GM23338 (cell line): ENCODE measurements around the gene RAD18. TPM values are rescaled to one million over a fixed set of nuclear protein-coding genes. Genes with fewer than 3 reads are reported as not detected.
A peak's percentile ranks its signal among the peaks of the same experiment; 100 is the strongest.

Experiments
- ATAC-seq: fragments of 200-7000 bp; cut with Tn5 transposase; 3 replicates; pipeline ENCODE4 v1.9.1; 2020
- DNase-seq: peaks from one replicate; pipeline ENCODE4 v3.0.0-alpha.2; 2015; ENCODE audit warnings: low spot score
- H2AFZ ChIP-seq: fragments of 200-600 bp; sonication (generic); 2 replicates; pipeline ENCODE4 v1.8.0; 2016; ENCODE audit warnings: antibody characterized with exemption, mild to moderate bottlenecking, moderate library complexity
- H3F3A ChIP-seq: fragments of 200-600 bp; sonication (generic); replicated peaks from 2 replicates; pipeline ENCODE4 v1.8.0; 2017; ENCODE audit warnings: antibody characterized with exemption, mixed run types, low read depth
- H3K27ac ChIP-seq: fragments of 200-600 bp; sonication (generic); 2 replicates; pipeline ENCODE4 v1.6.1; 2016; ENCODE audit warnings: low read depth
- H3K27me3 ChIP-seq: fragments of 200-600 bp; sonication (generic); 2 replicates; pipeline ENCODE4 v1.8.0; 2016; ENCODE audit warnings: mild to moderate bottlenecking, mixed run types, moderate library complexity; ENCODE audit not compliant: insufficient read depth
- H3K36me3 ChIP-seq: fragments of 200-600 bp; sonication (generic); 2 replicates; pipeline ENCODE4 v1.8.0; 2016; ENCODE audit warnings: mild to moderate bottlenecking; ENCODE audit not compliant: insufficient read depth
- H3K4me1 ChIP-seq: fragments of 200-600 bp; sonication (generic); 2 replicates; pipeline ENCODE4 v1.8.0; 2016; ENCODE audit warnings: mild to moderate bottlenecking, moderate library complexity; ENCODE audit not compliant: insufficient read depth
- H3K4me2 ChIP-seq: fragments of 200-600 bp; sonication (generic); 2 replicates; pipeline ENCODE4 v1.7.1; 2017; ENCODE audit warnings: mixed run types
- H3K4me3 ChIP-seq: fragments of 200-600 bp; sonication (generic); 2 replicates; pipeline ENCODE4 v1.6.1; 2016; ENCODE audit warnings: mixed run types
- H3K79me2 ChIP-seq: fragments of 200-600 bp; sonication (generic); replicated peaks from 2 replicates; pipeline ENCODE4 v1.8.0; 2017; ENCODE audit warnings: mild to moderate bottlenecking; ENCODE audit not compliant: insufficient read depth
- H3K9me2 ChIP-seq: fragments of 200-600 bp; sonication (generic); 2 replicates; pipeline ENCODE4 v1.8.0; 2017; ENCODE audit not compliant: insufficient read depth
- H4K20me1 ChIP-seq: fragments of 200-600 bp; sonication (generic); replicated peaks from 2 replicates; pipeline ENCODE4 v1.8.0; 2017; ENCODE audit warnings: mild to moderate bottlenecking; ENCODE audit not compliant: insufficient read depth
- H3K27ac Mint-ChIP-seq: 2 replicates; pipeline ENCODE4 v1.8.0; 2020; ENCODE audit warnings: inconsistent platforms, mild to moderate bottlenecking, moderate library complexity, mixed read lengths
- H3K27me3 Mint-ChIP-seq: 3 replicates; pipeline ENCODE4 v1.8.0; 2022; ENCODE audit warnings: low read depth, mild to moderate bottlenecking, moderate library complexity, mixed read lengths, inconsistent platforms; ENCODE audit not compliant: insufficient read depth, poor library complexity
- H3K36me3 Mint-ChIP-seq: 3 replicates; pipeline ENCODE4 v1.8.0; 2021; ENCODE audit warnings: low read depth, mild to moderate bottlenecking, inconsistent platforms, moderate library complexity, mixed read lengths
- H3K4me1 Mint-ChIP-seq: 3 replicates; pipeline ENCODE4 v1.8.0; 2020; ENCODE audit warnings: mild to moderate bottlenecking, inconsistent platforms, mixed read lengths
- H3K4me3 Mint-ChIP-seq: 3 replicates; pipeline ENCODE4 v1.8.0; 2021; ENCODE audit warnings: moderate library complexity, mild to moderate bottlenecking, inconsistent platforms, mixed read lengths
- H3K9me3 Mint-ChIP-seq: 3 replicates; pipeline ENCODE4 v1.8.0; 2020; ENCODE audit warnings: moderate library complexity, mild to moderate bottlenecking, inconsistent platforms, mixed read lengths
- CREB1 ChIP-seq: fragments of 250-450 bp; sonication (Bioruptor Pico); IDR thresholded peaks from 2 replicates; pipeline ENCODE4 v1.5.0; 2020; ENCODE audit warnings: low read depth, mild to moderate bottlenecking, moderate library complexity
- EZH2 ChIP-seq: fragments of 200-600 bp; sonication (generic); IDR thresholded peaks from one replicate; pipeline ENCODE4 v1.8.0; 2017; ENCODE audit warnings: antibody characterized with exemption, mild to moderate bottlenecking, low read depth; ENCODE audit not compliant: unreplicated experiment
- EZH2phosphoT487 ChIP-seq: fragments of 200-600 bp; sonication (generic); IDR thresholded peaks from one replicate; pipeline ENCODE4 v1.8.1; 2018; ENCODE audit warnings: antibody characterized with exemption; ENCODE audit not compliant: unreplicated experiment
- JUNB ChIP-seq: IDR thresholded peaks from one replicate; pipeline ENCODE4 v1.6.1; 2016; ENCODE audit warnings: antibody characterized with exemption; ENCODE audit not compliant: unreplicated experiment
- NANOG ChIP-seq: IDR thresholded peaks from 2 replicates; pipeline ENCODE4 v1.6.1; 2016; ENCODE audit warnings: antibody characterized with exemption, borderline replicate concordance
- POLR2AphosphoS5 ChIP-seq: IDR thresholded peaks from 2 replicates; pipeline ENCODE4 v1.6.1; 2016; ENCODE audit warnings: antibody characterized with exemption, low read depth
- STAT1 ChIP-seq: IDR thresholded peaks from one replicate; pipeline ENCODE4 v1.6.1; 2016; ENCODE audit warnings: antibody characterized with exemption; ENCODE audit not compliant: unreplicated experiment
- ZNF114 ChIP-seq: fragments of 250-450 bp; sonication (Bioruptor Pico); IDR thresholded peaks from 2 replicates; pipeline ENCODE4 v1.5.0; 2020; ENCODE audit warnings: mild to moderate bottlenecking, moderate library complexity
- ZNF331 ChIP-seq: fragments of 250-450 bp; sonication (Bioruptor Pico); IDR thresholded peaks from 2 replicates; pipeline ENCODE4 v1.5.0; 2020; ENCODE audit warnings: low read depth, mild to moderate bottlenecking, moderate library complexity
- polyA plus RNA-seq: library from polyadenylated mRNA; unstranded; fragments of >200 nt; fragmentation: Nextera tagmentation; extraction: Ambion mirVana; gene quantifications from 2 replicates; pipeline ENCODE4 v1.2.1, GENCODE V29; 2016
- total RNA-seq: library from RNA; depleted of rRNA; stranded (reverse); fragments of >200 nt; shearing (Covaris generic); gene quantifications from 2 replicates; pipeline ENCODE4 v1.2.3, GENCODE V29; 2014
- TF ChIP-seq, protein P1 (sequence below): IDR thresholded peaks from 2 replicates; pipeline ENCODE4 v1.6.1; 2016; ENCODE audit warnings: antibody characterized with exemption
- TF ChIP-seq, protein P2 (sequence below): IDR thresholded peaks from one replicate; pipeline ENCODE4 v1.6.1; 2018; ENCODE audit warnings: antibody characterized with exemption; ENCODE audit not compliant: unreplicated experiment
- TF ChIP-seq, protein P3 (sequence below), 2 experiments: fragments of 200-600 bp in 1 of 2; sonication (generic) in 1 of 2; conservative IDR thresholded peaks; 2 replicates each; pipeline versions ENCODE4 v1.5.1 to v1.6.1; 2016 to 2017; ENCODE audit warnings: antibody characterized with exemption in 2 of 2, low read depth in 2 of 2, mild to moderate bottlenecking in 2 of 2, moderate library complexity in 1 of 2

RAD18 gene
- total and polyA plus RNA-seq, 2 experiments from 2014 or later: 25.4 to 40.1 TPM

DNA sequence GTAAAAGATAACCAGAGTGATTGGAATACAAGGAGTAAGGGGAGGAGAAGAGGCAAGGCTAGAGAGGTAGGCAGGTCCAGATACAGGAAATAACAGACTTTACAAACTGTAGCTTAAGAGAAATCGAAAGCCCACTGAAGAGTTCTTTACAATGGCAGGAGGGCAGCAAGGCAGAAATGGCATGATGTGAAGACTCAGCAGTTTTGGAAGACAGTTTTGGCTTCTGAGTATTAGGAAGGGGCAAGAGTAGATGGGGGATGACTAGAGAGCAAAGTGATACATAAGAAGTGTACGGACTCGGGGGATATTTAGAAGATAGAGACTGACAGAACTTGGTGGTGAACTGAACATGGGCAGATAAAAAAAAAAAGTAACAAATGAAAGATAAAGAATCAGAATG lies 54.1 kb downstream of the RAD18 start (continued):
- no peak for TF ChIP-seq EZH2phosphoT487
- no peak for TF ChIP-seq STAT1
- TF ChIP-seq CREB1 (CRISPR knock-in tag): no peak

DNA sequence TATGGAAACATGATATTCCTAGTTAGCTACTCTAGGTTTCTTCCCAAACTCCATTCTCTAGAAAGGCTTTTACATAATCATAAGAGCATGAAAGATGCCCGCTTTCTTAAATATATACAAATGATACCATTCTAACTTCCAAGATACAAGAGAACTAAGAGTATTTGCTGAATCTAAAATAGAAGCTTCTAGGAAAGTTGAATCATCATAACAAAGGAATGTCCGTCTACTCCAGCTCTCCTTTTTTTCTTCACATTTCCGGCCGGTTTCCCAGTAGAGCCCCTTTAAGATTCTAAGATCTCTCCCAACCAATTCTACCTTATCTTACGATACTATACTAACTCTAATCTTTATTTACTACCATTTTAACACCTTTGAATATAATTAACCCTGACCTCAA lies 60.1 kb downstream of the RAD18 start:
- H3K79me2 ChIP-seq: no peaks in the 10 kb centered on the region
- no peaks in the 10 kb centered on the region for H3K27me3 Mint-ChIP-seq
- no peak overlapping the region for H3K27ac ChIP-seq
- H3K4me2 ChIP-seq: no peak overlapping the region
- H3K4me3 Mint-ChIP-seq: no peak overlapping the region
- H3K27me3 ChIP-seq: no peaks in the 10 kb centered on the region
- no peaks in the 10 kb centered on the region for H3K9me3 Mint-ChIP-seq
- no peaks in the 10 kb centered on the region; the same call in 1 of the 2 replicates for H3K36me3 ChIP-seq
- peak overlapping the region; percentile 19; the same call in 1 of the 2 replicates for H3K27ac Mint-ChIP-seq
- DNase-seq: no peak
- H4K20me1 ChIP-seq: no peaks in the 10 kb centered on the region; the same call in none of the 2 replicates
- no peaks in the 10 kb centered on the region for H3K9me2 ChIP-seq
- H3K4me1 Mint-ChIP-seq: peaks cover 5% of the 10 kb centered on the region; the same call in 2 of the 3 replicates
- no peak overlapping the region for H2AFZ ChIP-seq
- TF ChIP-seq ZNF114 (CRISPR knock-in tag): no peak
- TF ChIP-seq JUNB: no peak
- no peak for TF ChIP-seq STAT1
- TF ChIP-seq EZH2phosphoT487: no peak
- no peak for TF ChIP-seq POLR2AphosphoS5
- TF ChIP-seq, protein P1, sequence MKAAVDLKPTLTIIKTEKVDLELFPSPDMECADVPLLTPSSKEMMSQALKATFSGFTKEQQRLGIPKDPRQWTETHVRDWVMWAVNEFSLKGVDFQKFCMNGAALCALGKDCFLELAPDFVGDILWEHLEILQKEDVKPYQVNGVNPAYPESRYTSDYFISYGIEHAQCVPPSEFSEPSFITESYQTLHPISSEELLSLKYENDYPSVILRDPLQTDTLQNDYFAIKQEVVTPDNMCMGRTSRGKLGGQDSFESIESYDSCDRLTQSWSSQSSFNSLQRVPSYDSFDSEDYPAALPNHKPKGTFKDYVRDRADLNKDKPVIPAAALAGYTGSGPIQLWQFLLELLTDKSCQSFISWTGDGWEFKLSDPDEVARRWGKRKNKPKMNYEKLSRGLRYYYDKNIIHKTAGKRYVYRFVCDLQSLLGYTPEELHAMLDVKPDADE: no peak
- TF ChIP-seq EZH2: no peak
- ATAC-seq: no peak
- no peaks in the 10 kb centered on the region for H3F3A ChIP-seq
- H3K36me3 Mint-ChIP-seq: peaks cover 10% of the 10 kb centered on the region; the same call in 2 of the 3 replicates
- H3K4me3 ChIP-seq: no peak overlapping the region
- H3K4me1 ChIP-seq: peaks cover 7% of the 10 kb centered on the region; the same call in 1 of the 2 replicates

DNA sequence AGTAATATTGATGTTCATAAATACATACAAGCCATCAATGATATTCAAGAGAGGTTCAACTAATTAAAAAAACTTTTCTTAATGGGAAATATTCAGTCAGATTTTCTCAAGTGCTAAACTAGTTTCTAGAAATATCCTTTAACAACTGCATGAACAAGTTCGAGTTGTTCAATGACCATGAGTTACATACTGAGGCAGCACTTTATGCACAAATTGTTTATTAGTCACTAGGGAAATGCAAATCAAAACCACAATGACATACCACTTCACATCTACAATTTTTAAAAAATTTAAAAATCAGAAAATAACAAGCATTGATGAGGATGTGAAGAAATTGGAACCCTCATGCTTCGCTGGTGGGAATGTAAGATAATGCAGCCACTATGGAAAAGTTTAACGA lies 62.4 kb downstream of the RAD18 start:
- DNase-seq: no peak
- TF ChIP-seq EZH2phosphoT487 (no peak), POLR2AphosphoS5 (no peak), JUNB (no peak), ZNF331 (CRISPR knock-in tag) (no peak), EZH2 (no peak), NANOG (no peak), STAT1 (no peak)
- TF ChIP-seq, protein P2, sequence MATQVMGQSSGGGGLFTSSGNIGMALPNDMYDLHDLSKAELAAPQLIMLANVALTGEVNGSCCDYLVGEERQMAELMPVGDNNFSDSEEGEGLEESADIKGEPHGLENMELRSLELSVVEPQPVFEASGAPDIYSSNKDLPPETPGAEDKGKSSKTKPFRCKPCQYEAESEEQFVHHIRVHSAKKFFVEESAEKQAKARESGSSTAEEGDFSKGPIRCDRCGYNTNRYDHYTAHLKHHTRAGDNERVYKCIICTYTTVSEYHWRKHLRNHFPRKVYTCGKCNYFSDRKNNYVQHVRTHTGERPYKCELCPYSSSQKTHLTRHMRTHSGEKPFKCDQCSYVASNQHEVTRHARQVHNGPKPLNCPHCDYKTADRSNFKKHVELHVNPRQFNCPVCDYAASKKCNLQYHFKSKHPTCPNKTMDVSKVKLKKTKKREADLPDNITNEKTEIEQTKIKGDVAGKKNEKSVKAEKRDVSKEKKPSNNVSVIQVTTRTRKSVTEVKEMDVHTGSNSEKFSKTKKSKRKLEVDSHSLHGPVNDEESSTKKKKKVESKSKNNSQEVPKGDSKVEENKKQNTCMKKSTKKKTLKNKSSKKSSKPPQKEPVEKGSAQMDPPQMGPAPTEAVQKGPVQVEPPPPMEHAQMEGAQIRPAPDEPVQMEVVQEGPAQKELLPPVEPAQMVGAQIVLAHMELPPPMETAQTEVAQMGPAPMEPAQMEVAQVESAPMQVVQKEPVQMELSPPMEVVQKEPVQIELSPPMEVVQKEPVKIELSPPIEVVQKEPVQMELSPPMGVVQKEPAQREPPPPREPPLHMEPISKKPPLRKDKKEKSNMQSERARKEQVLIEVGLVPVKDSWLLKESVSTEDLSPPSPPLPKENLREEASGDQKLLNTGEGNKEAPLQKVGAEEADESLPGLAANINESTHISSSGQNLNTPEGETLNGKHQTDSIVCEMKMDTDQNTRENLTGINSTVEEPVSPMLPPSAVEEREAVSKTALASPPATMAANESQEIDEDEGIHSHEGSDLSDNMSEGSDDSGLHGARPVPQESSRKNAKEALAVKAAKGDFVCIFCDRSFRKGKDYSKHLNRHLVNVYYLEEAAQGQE: no peak
- TF ChIP-seq, protein P1: no peak
- TF ChIP-seq, protein P3, sequence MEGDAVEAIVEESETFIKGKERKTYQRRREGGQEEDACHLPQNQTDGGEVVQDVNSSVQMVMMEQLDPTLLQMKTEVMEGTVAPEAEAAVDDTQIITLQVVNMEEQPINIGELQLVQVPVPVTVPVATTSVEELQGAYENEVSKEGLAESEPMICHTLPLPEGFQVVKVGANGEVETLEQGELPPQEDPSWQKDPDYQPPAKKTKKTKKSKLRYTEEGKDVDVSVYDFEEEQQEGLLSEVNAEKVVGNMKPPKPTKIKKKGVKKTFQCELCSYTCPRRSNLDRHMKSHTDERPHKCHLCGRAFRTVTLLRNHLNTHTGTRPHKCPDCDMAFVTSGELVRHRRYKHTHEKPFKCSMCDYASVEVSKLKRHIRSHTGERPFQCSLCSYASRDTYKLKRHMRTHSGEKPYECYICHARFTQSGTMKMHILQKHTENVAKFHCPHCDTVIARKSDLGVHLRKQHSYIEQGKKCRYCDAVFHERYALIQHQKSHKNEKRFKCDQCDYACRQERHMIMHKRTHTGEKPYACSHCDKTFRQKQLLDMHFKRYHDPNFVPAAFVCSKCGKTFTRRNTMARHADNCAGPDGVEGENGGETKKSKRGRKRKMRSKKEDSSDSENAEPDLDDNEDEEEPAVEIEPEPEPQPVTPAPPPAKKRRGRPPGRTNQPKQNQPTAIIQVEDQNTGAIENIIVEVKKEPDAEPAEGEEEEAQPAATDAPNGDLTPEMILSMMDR (conservative IDR thresholded peaks at IDR 0.05; ENCODE audit: low read depth in 2 of 2): no peak

More for the DNA sequence above, 62.4 kb downstream of the RAD18 start:
- ATAC-seq: no peak
- Mint-ChIP-seq H3K4me3 (no peak overlapping the region), H3K27ac (no peak overlapping the region), H3K27me3 (no peaks in the 10 kb centered on the region), H3K4me1 (peaks cover 10% of the 10 kb centered on the region; the same call in 2 of the 3 replicates), H3K9me3 (no peaks in the 10 kb centered on the region), H3K36me3 (peaks cover 6% of the 10 kb centered on the region; the same call in 2 of the 3 replicates)
- no peaks in the 10 kb centered on the region for H3K79me2 ChIP-seq
- no peak overlapping the region for H3K4me2 ChIP-seq
- no peak overlapping the region for H3K4me3 ChIP-seq
- no peaks in the 10 kb centered on the region; the same call in 1 of the 2 replicates for H3K36me3 ChIP-seq
- peaks cover 10% of the 10 kb centered on the region; the same call in 1 of the 2 replicates for H3K4me1 ChIP-seq
- H3K9me2 ChIP-seq: no peaks in the 10 kb centered on the region
- no peaks in the 10 kb centered on the region for H3F3A ChIP-seq
- no peaks in the 10 kb centered on the region for H3K27me3 ChIP-seq
- no peak overlapping the region for H2AFZ ChIP-seq
- H4K20me1 ChIP-seq: no peaks in the 10 kb centered on the region; the same call in none of the 2 replicates
- no peak overlapping the region for H3K27ac ChIP-seq
